HUES6 (cell line): ENCODE measurements around the gene JAM3.
A peak's percentile ranks its signal among the peaks of the same experiment; 100 is the strongest.

Experiments used
- H3K27ac ChIP-seq: 2 replicates; pipeline ENCODE4 v1.7.0; 2013; ENCODE audit warnings: low read depth, mild to moderate bottlenecking, low read length, inconsistent platforms
- H3K27me3 ChIP-seq: 2 replicates; pipeline ENCODE4 v1.6.1; 2013; ENCODE audit warnings: low read length; ENCODE audit not compliant: control insufficient read depth, insufficient read depth
- H3K36me3 ChIP-seq: 2 replicates; pipeline ENCODE4 v1.6.1; 2013; ENCODE audit warnings: low read length; ENCODE audit not compliant: control insufficient read depth, insufficient read depth
- H3K4me1 ChIP-seq: 2 replicates; pipeline ENCODE4 v1.6.1; 2013; ENCODE audit warnings: low read length; ENCODE audit not compliant: control insufficient read depth, insufficient read depth
- H3K4me3 ChIP-seq: 2 replicates; pipeline ENCODE4 v1.5.1; 2013; ENCODE audit warnings: low read depth, low read length
- H3K9ac ChIP-seq: one replicate; pipeline ENCODE4 v1.6.1; 2013; ENCODE audit warnings: mild to moderate bottlenecking, low read length
- H3K9me3 ChIP-seq: 2 replicates; pipeline ENCODE4 v1.6.1; 2013; ENCODE audit warnings: low read depth, low read length; ENCODE audit not compliant: control insufficient read depth, insufficient read depth

The JAM3 gene

GRCh38 chr11:134068829-134069425 lies at the start of gene JAM3:
Gene JAM3, plus strand, starts transcription at chr11:134069072. Its CDS starts 12 bp downstream, at chr11:134069084.
- Histone ChIP-seq H3K9me3 (no peaks in the 10 kb centered on the region), H3K36me3 (no peaks in the 10 kb centered on the region), H3K27me3 (peaks cover 6% of the 10 kb centered on the region), H3K9ac (peak within 1 kb of the TSS; percentile 80), H3K4me1 (peaks cover 34% of the 10 kb centered on the region), H3K4me3 (peak within 1 kb of the TSS; percentile 88), H3K27ac (no peak within 1 kb of the TSS; the same call in 1 of the 2 replicates)

GRCh38 chr11:134019500-134019899 lies 49.4 kb upstream of the JAM3 start:
- Histone ChIP-seq H3K36me3 (no peaks in the 10 kb centered on the region), H3K4me3 (no peak overlapping the region), H3K9me3 (no peaks in the 10 kb centered on the region), H3K27ac (no peak overlapping the region), H3K27me3 (peaks cover 27% of the 10 kb centered on the region), H3K4me1 (peaks cover 6% of the 10 kb centered on the region), H3K9ac (no peak overlapping the region)

- H3K36me3 ChIP-seq, result no peaks in the 10 kb centered on the region
Measured at GRCh38 chr11:134020598-134020997, 48.3 kb upstream of the JAM3 start.

GRCh38 chr11:134021326-134021725 lies 47.5 kb upstream of the JAM3 start:
- Histone ChIP-seq H3K4me1 (peaks cover 11% of the 10 kb centered on the region), H3K27ac (no peak overlapping the region), H3K9ac (no peak overlapping the region), H3K4me3 (no peak overlapping the region), H3K9me3 (no peaks in the 10 kb centered on the region), H3K36me3 (no peaks in the 10 kb centered on the region), H3K27me3 (peaks cover 23% of the 10 kb centered on the region)

More at GRCh38 chr11:134020598-134020997, 48.3 kb upstream of the JAM3 start:
- Histone ChIP-seq H3K4me1 (peaks cover 6% of the 10 kb centered on the region), H3K27me3 (peaks cover 29% of the 10 kb centered on the region), H3K27ac (no peak overlapping the region), H3K9ac (no peak overlapping the region), H3K9me3 (no peaks in the 10 kb centered on the region), H3K4me3 (no peak overlapping the region)

- Histone ChIP-seq H3K4me3 (no peak overlapping the region), H3K36me3 (no peaks in the 10 kb centered on the region), H3K4me1 (peaks cover 21% of the 10 kb centered on the region), H3K9me3 (no peaks in the 10 kb centered on the region), H3K27ac (no peak overlapping the region), H3K27me3 (peaks cover 18% of the 10 kb centered on the region; the same call in 1 of the 2 replicates), H3K9ac (no peak overlapping the region)
Measured at GRCh38 chr11:134022748-134023147, 46.1 kb upstream of the JAM3 start.

- Histone ChIP-seq H3K36me3 (no peaks in the 10 kb centered on the region), H3K9ac (no peak overlapping the region), H3K27ac (no peak overlapping the region), H3K4me1 (peaks cover 21% of the 10 kb centered on the region), H3K4me3 (no peak overlapping the region), H3K9me3 (no peaks in the 10 kb centered on the region), H3K27me3 (peaks cover 27% of the 10 kb centered on the region)
Measured at GRCh38 chr11:134024420-134025081, 44.3 kb upstream of the JAM3 start.

GRCh38 chr11:134025082-134025429 lies 43.8 kb upstream of the JAM3 start:
- no peak overlapping the region for H3K4me3 ChIP-seq
- H3K9me3 ChIP-seq, result no peaks in the 10 kb centered on the region
- H3K4me1 ChIP-seq, result peaks cover 18% of the 10 kb centered on the region; the same call in 1 of the 2 replicates
- no peaks in the 10 kb centered on the region for H3K36me3 ChIP-seq
- H3K27ac ChIP-seq, result no peak overlapping the region
- peaks cover 32% of the 10 kb centered on the region for H3K27me3 ChIP-seq
- no peak overlapping the region for H3K9ac ChIP-seq

GRCh38 chr11:134026655-134027343 lies 42.1 kb upstream of the JAM3 start:
- no peaks in the 10 kb centered on the region for H3K36me3 ChIP-seq
- peaks cover 16% of the 10 kb centered on the region; the same call in 1 of the 2 replicates for H3K4me1 ChIP-seq
- peaks cover 43% of the 10 kb centered on the region for H3K27me3 ChIP-seq
- no peaks in the 10 kb centered on the region for H3K9me3 ChIP-seq
- no peak overlapping the region for H3K9ac ChIP-seq
- H3K27ac ChIP-seq, result no peak overlapping the region
- H3K4me3 ChIP-seq, result no peak overlapping the region

- no peaks in the 10 kb centered on the region for H3K36me3 ChIP-seq
- no peaks in the 10 kb centered on the region for H3K9me3 ChIP-seq
- peaks cover 19% of the 10 kb centered on the region for H3K4me1 ChIP-seq
- H3K27me3 ChIP-seq, result peaks cover 51% of the 10 kb centered on the region
- H3K4me3 ChIP-seq, result no peak overlapping the region
- H3K9ac ChIP-seq, result no peak overlapping the region
- H3K27ac ChIP-seq, result no peak overlapping the region
Measured at GRCh38 chr11:134027671-134028070, 41.2 kb upstream of the JAM3 start.

- no peak overlapping the region for H3K27ac ChIP-seq
- peaks cover 57% of the 10 kb centered on the region for H3K27me3 ChIP-seq
- peaks cover 27% of the 10 kb centered on the region for H3K4me1 ChIP-seq
- no peaks in the 10 kb centered on the region for H3K36me3 ChIP-seq
- no peak overlapping the region for H3K4me3 ChIP-seq
- H3K9ac ChIP-seq, result no peak overlapping the region
- H3K9me3 ChIP-seq, result no peaks in the 10 kb centered on the region
Measured at GRCh38 chr11:134028368-134028920, 40.4 kb upstream of the JAM3 start.

GRCh38 chr11:134030853-134031252 lies 38.0 kb upstream of the JAM3 start:
- no peak overlapping the region for H3K4me3 ChIP-seq
- H3K27me3 ChIP-seq, result peaks cover 54% of the 10 kb centered on the region
- no peak overlapping the region for H3K9ac ChIP-seq
- no peaks in the 10 kb centered on the region for H3K9me3 ChIP-seq
- no peak overlapping the region for H3K27ac ChIP-seq
- peaks cover 39% of the 10 kb centered on the region for H3K4me1 ChIP-seq
- H3K36me3 ChIP-seq, result no peaks in the 10 kb centered on the region
